Measurements from ENCODE around the gene ALK.
"Not testable (repeated sequence)": the region's sequence is repeated elsewhere in the genome, so short reads cannot be mapped to it uniquely, and the experiment has no call there.

DNA sequence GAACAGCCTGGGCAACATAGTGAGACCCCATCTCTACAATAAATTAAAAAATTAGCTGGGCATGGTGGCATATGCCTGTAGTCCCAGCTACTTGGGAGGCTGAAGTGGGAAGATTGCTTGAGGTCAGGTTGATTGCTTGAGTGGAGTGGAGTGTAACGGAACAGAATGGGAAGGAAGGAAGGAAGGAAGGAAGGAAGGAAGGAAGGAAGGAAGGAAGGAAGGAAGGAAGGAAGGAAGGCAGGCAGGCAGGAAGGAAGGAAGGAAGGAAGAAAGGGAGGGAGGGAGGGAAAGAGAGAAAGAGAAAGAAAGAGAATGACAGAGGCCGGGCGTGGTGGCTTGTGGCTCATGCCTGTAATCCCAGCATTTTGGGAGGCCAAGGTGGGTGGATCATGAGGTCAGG is 170.9 kb downstream of the ALK start:
- TF ChIP-seq, protein P1, sequence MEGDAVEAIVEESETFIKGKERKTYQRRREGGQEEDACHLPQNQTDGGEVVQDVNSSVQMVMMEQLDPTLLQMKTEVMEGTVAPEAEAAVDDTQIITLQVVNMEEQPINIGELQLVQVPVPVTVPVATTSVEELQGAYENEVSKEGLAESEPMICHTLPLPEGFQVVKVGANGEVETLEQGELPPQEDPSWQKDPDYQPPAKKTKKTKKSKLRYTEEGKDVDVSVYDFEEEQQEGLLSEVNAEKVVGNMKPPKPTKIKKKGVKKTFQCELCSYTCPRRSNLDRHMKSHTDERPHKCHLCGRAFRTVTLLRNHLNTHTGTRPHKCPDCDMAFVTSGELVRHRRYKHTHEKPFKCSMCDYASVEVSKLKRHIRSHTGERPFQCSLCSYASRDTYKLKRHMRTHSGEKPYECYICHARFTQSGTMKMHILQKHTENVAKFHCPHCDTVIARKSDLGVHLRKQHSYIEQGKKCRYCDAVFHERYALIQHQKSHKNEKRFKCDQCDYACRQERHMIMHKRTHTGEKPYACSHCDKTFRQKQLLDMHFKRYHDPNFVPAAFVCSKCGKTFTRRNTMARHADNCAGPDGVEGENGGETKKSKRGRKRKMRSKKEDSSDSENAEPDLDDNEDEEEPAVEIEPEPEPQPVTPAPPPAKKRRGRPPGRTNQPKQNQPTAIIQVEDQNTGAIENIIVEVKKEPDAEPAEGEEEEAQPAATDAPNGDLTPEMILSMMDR (IDR thresholded peaks at IDR 0.05; ENCODE audit: low read length): not testable (repeated sequence)
- not testable (repeated sequence) for TF ChIP-seq EZH2 (IDR thresholded peaks at IDR 0.05; ENCODE audit: borderline replicate concordance, low read length)
